H1 (cell line): ENCODE measurements around the gene TJP3. TPM values are rescaled to one million over a fixed set of nuclear protein-coding genes. Genes with fewer than 3 reads are reported as not detected.
A peak's percentile ranks its signal among the peaks of the same experiment; 100 is the strongest.

Experiments
- CTCF ChIA-PET: fragments of 300-600 bp; sonication (Branson Sonifier 250); formaldehyde crosslinking; loops from one replicate; lab custom pipeline; 2021; ENCODE audit not compliant: partially characterized antibody; lab: Charles Lee
- POLR2A ChIA-PET: fragments of 300-600 bp; sonication (Branson Sonifier 250); formaldehyde crosslinking; loops from one replicate; lab custom pipeline; 2021; ENCODE audit warnings: inconsistent platforms; ENCODE audit not compliant: partially characterized antibody; lab: Charles Lee
- DNase-seq, 2 experiments: peaks; one replicate each; pipeline versions ENCODE4 v3.0.0 to v3.0.0-alpha.2; 2010 to 2022; ENCODE audit warnings: low spot score in 2 of 2, low read depth in 1 of 2, mixed read lengths in 1 of 2
- FAIRE-seq: peaks from 2 replicates; lab custom pipeline; 2011; peaks lifted over from hg19 to GRCh38; lab: Jason Lieb, UNC
- H2AFZ ChIP-seq: 2 replicates; pipeline ENCODE4 v1.8.1; 2012; ENCODE audit warnings: low read length, inconsistent platforms
- H2AK5ac ChIP-seq: 2 replicates; pipeline ENCODE4 v1.6.1; 2013; ENCODE audit warnings: low read depth, low read length
- H2BK120ac ChIP-seq: replicated peaks from 2 replicates; pipeline ENCODE3; 2013; ENCODE audit warnings: low read depth, low read length, inconsistent platforms
- H2BK12ac ChIP-seq: 2 replicates; pipeline ENCODE4 v1.6.1; 2013; ENCODE audit warnings: low read depth, low read length
- H2BK15ac ChIP-seq: 2 replicates; pipeline ENCODE4 v1.6.1; 2013; ENCODE audit warnings: low read length
- H2BK20ac ChIP-seq: 2 replicates; pipeline ENCODE4 v1.6.1; 2013; ENCODE audit warnings: low read length
- H2BK5ac ChIP-seq: 2 replicates; pipeline ENCODE4 v1.6.1; 2013; ENCODE audit warnings: low read depth, low read length
- H3K14ac ChIP-seq: 2 replicates; pipeline ENCODE4 v1.6.1; 2013; ENCODE audit warnings: inconsistent platforms; ENCODE audit not compliant: insufficient read length
- H3K18ac ChIP-seq: 2 replicates; pipeline ENCODE4 v1.6.1; 2013; ENCODE audit warnings: low read length; ENCODE audit errors: extremely low read depth
- H3K23ac ChIP-seq: 2 replicates; pipeline ENCODE4 v1.6.1; 2013; ENCODE audit warnings: inconsistent platforms; ENCODE audit not compliant: insufficient read length
- H3K23me2 ChIP-seq: 2 replicates; pipeline ENCODE4 v1.6.1; 2013; ENCODE audit warnings: low read depth, low read length
- H3K27ac ChIP-seq: 2 replicates; pipeline ENCODE4 v1.6.1; 2011; ENCODE audit warnings: low read depth, low read length, inconsistent platforms
- H3K27me3 ChIP-seq, 4 experiments: replicated peaks in 1 of 4; 1 replicate in 1 of 4; 2 replicates in 3 of 4; pipeline versions ENCODE4 v1.6.1 to v1.8.1; 2011 to 2013; ENCODE audit warnings: low read length in 3 of 4, mild to moderate bottlenecking in 3 of 4, inconsistent platforms in 2 of 4, mixed read lengths in 2 of 4, moderate library complexity in 1 of 4; ENCODE audit not compliant: control insufficient read depth in 3 of 4, insufficient read depth in 3 of 4; ENCODE audit errors: extremely low read depth in 1 of 4
- H3K36me3 ChIP-seq, 4 experiments: 2 replicates each; pipeline versions ENCODE4 v1.6.1 to v1.8.1; 2011 to 2013; ENCODE audit warnings: mild to moderate bottlenecking in 4 of 4, low read length in 3 of 4, moderate library complexity in 2 of 4, control low read depth in 1 of 4, inconsistent platforms in 1 of 4; ENCODE audit not compliant: insufficient read depth in 4 of 4, control insufficient read depth in 2 of 4
- H3K4ac ChIP-seq: replicated peaks from 2 replicates; pipeline ENCODE3; 2013; ENCODE audit warnings: low read length, low read depth, mixed read lengths, inconsistent platforms; ENCODE audit not compliant: insufficient read length
- H3K4me1 ChIP-seq, 4 experiments: replicated peaks in 1 of 4; 1 replicate in 1 of 4; 2 replicates in 3 of 4; pipeline versions ENCODE4 v1.6.1 to v1.8.1; 2011 to 2013; ENCODE audit warnings: low read length in 3 of 4, inconsistent platforms in 2 of 4, mixed read lengths in 1 of 4; ENCODE audit not compliant: insufficient read depth in 4 of 4, control insufficient read depth in 3 of 4
- H3K4me2 ChIP-seq, 2 experiments: 2 replicates each; pipeline versions ENCODE4 v1.6.1 to v1.8.1; 2011 to 2013; ENCODE audit warnings: low read depth in 2 of 2, low read length in 2 of 2, control low read depth in 1 of 2, inconsistent platforms in 1 of 2, mild to moderate bottlenecking in 1 of 2; ENCODE audit not compliant: insufficient read depth in 1 of 2
- H3K4me3 ChIP-seq, 4 experiments: fragments of 200-600, 300-600 bp in 1 of 4; sonication (generic), shearing (Covaris generic), sonication (Bioruptor Twin) in 1 of 4; 2 replicates each; pipeline versions ENCODE4 v1.5.1 to v1.8.1; 2011 to 2016; ENCODE audit warnings: low read length in 4 of 4, low read depth in 3 of 4, control low read depth in 2 of 4, inconsistent platforms in 2 of 4, mild to moderate bottlenecking in 2 of 4, mixed read lengths in 1 of 4, moderate library complexity in 1 of 4; ENCODE audit not compliant: insufficient read depth in 2 of 4; ENCODE audit errors: extremely low read depth in 1 of 4
- H3K56ac ChIP-seq: replicated peaks from 2 replicates; pipeline ENCODE3; 2013; ENCODE audit warnings: low read depth, mild to moderate bottlenecking, mixed read lengths, low read length, inconsistent platforms; ENCODE audit not compliant: insufficient read length
- H3K79me1 ChIP-seq: 2 replicates; pipeline ENCODE4 v1.6.1; 2013; ENCODE audit warnings: low read depth, low read length, control low read depth
- H3K79me2 ChIP-seq, 2 experiments: 2 replicates each; pipeline versions ENCODE4 v1.6.1 to v1.8.1; 2012 to 2013; ENCODE audit warnings: low read length in 2 of 2, mild to moderate bottlenecking in 2 of 2, inconsistent platforms in 1 of 2; ENCODE audit not compliant: insufficient read depth in 2 of 2, control insufficient read depth in 1 of 2
- H3K9ac ChIP-seq, 4 experiments: replicated peaks in 1 of 4; 1 replicate in 1 of 4; 2 replicates in 3 of 4; pipeline versions ENCODE4 v1.6.1 to v1.8.1; 2011 to 2013; ENCODE audit warnings: low read depth in 3 of 4, low read length in 3 of 4, control low read depth in 2 of 4, mild to moderate bottlenecking in 2 of 4, moderate library complexity in 2 of 4, inconsistent platforms in 1 of 4; ENCODE audit errors: extremely low read depth in 1 of 4
- H3K9me3 ChIP-seq, 2 experiments: 2 replicates each; pipeline versions ENCODE4 v1.6.1 to v1.8.1; 2012 to 2013; ENCODE audit warnings: mild to moderate bottlenecking in 2 of 2, moderate library complexity in 2 of 2, control low read depth in 1 of 2, inconsistent platforms in 1 of 2, low read depth in 1 of 2, low read length in 1 of 2, mixed read lengths in 1 of 2; ENCODE audit not compliant: insufficient read depth in 2 of 2
- H4K20me1 ChIP-seq, 2 experiments: replicated peaks in 1 of 2; 2 replicates each; pipeline versions ENCODE3 to v1.8.1; 2011 to 2013; ENCODE audit warnings: inconsistent platforms in 2 of 2, low read length in 2 of 2, mild to moderate bottlenecking in 1 of 2; ENCODE audit not compliant: insufficient read depth in 2 of 2, control insufficient read depth in 1 of 2
- H4K5ac ChIP-seq: 2 replicates; pipeline ENCODE4 v1.6.1; 2013; ENCODE audit warnings: low read length, low read depth, mixed read lengths, inconsistent platforms; ENCODE audit not compliant: insufficient read length
- H4K8ac ChIP-seq: 2 replicates; pipeline ENCODE4 v1.8.0; 2013; ENCODE audit warnings: mild to moderate bottlenecking, moderate library complexity, low read length, inconsistent platforms; ENCODE audit not compliant: insufficient read depth; ENCODE audit errors: extremely low read depth
- H4K91ac ChIP-seq: replicated peaks from 2 replicates; pipeline ENCODE3; 2013; ENCODE audit warnings: low read length, mixed read lengths, inconsistent platforms; ENCODE audit not compliant: insufficient read length
- ATF2 ChIP-seq: IDR thresholded peaks from 2 replicates; pipeline ENCODE4 v1.6.1; 2012; ENCODE audit warnings: low read length, inconsistent platforms
- ATF3 ChIP-seq: IDR thresholded peaks from 2 replicates; pipeline ENCODE4 v1.6.1; 2011; ENCODE audit warnings: low read depth, mild to moderate bottlenecking, low read length; ENCODE audit not compliant: insufficient read depth
- BRCA1 ChIP-seq: IDR thresholded peaks from 2 replicates; pipeline ENCODE4 v1.6.1; 2012; ENCODE audit warnings: low read depth, low read length, improper control_type of control experiment
- FOSL1 ChIP-seq: IDR thresholded peaks from 2 replicates; pipeline ENCODE4 v1.6.1; 2011; ENCODE audit warnings: mild to moderate bottlenecking, low read depth, low read length, moderate library complexity; ENCODE audit not compliant: insufficient read depth
- POLR2A ChIP-seq, 2 experiments: IDR thresholded peaks; 1 replicate in 1 of 2; 2 replicates in 1 of 2; pipeline ENCODE4 v1.6.1; 2011; ENCODE audit warnings: low read depth in 2 of 2, low read length in 2 of 2, mild to moderate bottlenecking in 2 of 2; ENCODE audit errors: control extremely low read depth in 1 of 2
- SIN3A ChIP-seq, 2 experiments: IDR thresholded peaks in 1 of 2; conservative IDR thresholded peaks in 1 of 2; 2 replicates each; pipeline ENCODE4 v1.6.1; 2011 to 2012; ENCODE audit warnings: low read length in 2 of 2, improper control_type of control experiment in 1 of 2, low read depth in 1 of 2, mild to moderate bottlenecking in 1 of 2
- SP1 ChIP-seq: IDR thresholded peaks from 2 replicates; pipeline ENCODE4 v1.6.1; 2011; ENCODE audit warnings: low read depth, low read length
- ZNF274 ChIP-seq: IDR thresholded peaks from 2 replicates; pipeline ENCODE4 v1.7.0; 2012; ENCODE audit warnings: low read length, borderline replicate concordance; ENCODE audit errors: extremely low read depth
- WGBS, 2 experiments: shearing (Covaris generic) in 1 of 2; methylation state at CpG; one replicate each; pipeline versions ENCODE4 v1.1.6 to v1.1.7; 2013 to 2015; ENCODE audit warnings: low lambda C conversion rate in 2 of 2, mixed read lengths in 2 of 2, inconsistent platforms in 1 of 2, low coverage in 1 of 2, missing lambda C conversion rate in 1 of 2; ENCODE audit not compliant: insufficient replicate concordance in 2 of 2, insufficient coverage in 1 of 2, insufficient read length in 1 of 2; ENCODE audit errors: extremely low coverage in 1 of 2, missing lambda C conversion rate in 1 of 2; 5-methylcytosine and 5-hydroxymethylcytosine counted together
- polyA plus RNA-seq, 7 experiments: library from polyadenylated mRNA; depleted of rRNA in 3 of 7; stranded (reverse) in 5 of 7; unstranded in 2 of 7; fragments of >200 nt in 5 of 7; fragments of 200-250 nt in 2 of 7; gene quantifications; 1 replicate in 5 of 7; 2 replicates in 1 of 7; 4 replicates in 1 of 7; pipeline versions ENCODE4 v1.2.1 to v1.2.3, GENCODE V29; 2011 to 2013; ENCODE audit warnings: missing spikeins in 2 of 7, mixed read lengths in 2 of 7
- total RNA-seq: library from RNA; stranded (reverse); fragmentation: NEBNext Ultra II Directional; extraction: Animal tissue kit (Norgen Biotek cat#: 25700); gene quantifications from 2 replicates; pipeline ENCODE4 v1.2.1, GENCODE V29; 2021

Gene TJP3
- total and polyA plus RNA-seq, 2 of the 8 experiments (the other 6 are each of a cell fraction or from before 2014, with no cell fraction given): 17.1 to 26.1 TPM

- Histone ChIP-seq H2AK5ac (peak overlapping the region; percentile 54; the same call in 1 of the 2 replicates), H3K23ac (no peak overlapping the region), H4K20me1 (no peaks in the 10 kb centered on the region), H3K27ac (no peak overlapping the region), H2BK5ac (no peak overlapping the region), H3K4me3 (no peak overlapping the region), H3K4ac (no peak overlapping the region), H3K79me2 (no peaks in the 10 kb centered on the region), H3K9ac (no peak overlapping the region), H3K14ac (no peak overlapping the region), H4K91ac (no peak overlapping the region), H3K4me1 (peaks cover 0 to 9% (median 1%) of the 10 kb centered on the region in 4 experiments; a peak in 3 of 7 replicates), H2AFZ (no peak overlapping the region), H3K9me3 (peaks cover 17 to 22% of the 10 kb centered on the region in 2 experiments), H4K8ac (peak overlapping the region; percentile 68; the same call in 1 of the 2 replicates), H3K56ac (no peak overlapping the region), H2BK20ac (no peak overlapping the region), H4K5ac (no peak overlapping the region), H3K36me3 (peaks cover 0 to 14% (median 3%) of the 10 kb centered on the region in 4 experiments; a peak in 2 of 8 replicates), H2BK120ac (no peak overlapping the region), H3K4me2 (no peak overlapping the region), H3K18ac (no peak overlapping the region), H3K23me2 (peaks cover 7% of the 10 kb centered on the region; the same call in 1 of the 2 replicates), H2BK15ac (0 out of 2 replicates have a peak overlapping the region, but pooled peaks have one; percentile 16), H2BK12ac (no peak overlapping the region), H3K27me3 (peaks cover 0 to 17% (median 7%) of the 10 kb centered on the region in 4 experiments; a peak in 6 of 7 replicates), H3K79me1 (no peaks in the 10 kb centered on the region)
- no peak for FAIRE-seq
- peak in 1 of 2 experiments; percentile 79 for DNase-seq
- WGBS, 2 experiments: 80% methylated on average over 43 of the region's 49 CpGs; no CpG with 5 or more reads in 1 of the 2 experiments
- POLR2A ChIA-PET: interaction anchor here (0.8 to 4.4 kb wide), 7 partner anchors 9 to 202 kb away, joined by 3 to 19 read pairs (median 5); partner anchors contain the start of genes APBA3, EEF2, MRPL54 and NMRK2
- CTCF ChIA-PET: interaction anchor here (0.6 to 2.4 kb wide), 25 partner anchors 9 to 209 kb away, joined by 3 to 17 read pairs (median 4); partner anchors contain the start of genes MRPL54 and RAX2
- TF ChIP-seq FOSL1 (no peak), ATF3 (0 out of 2 replicates have a peak, but pooled peaks have one; percentile 8), POLR2A (IDR thresholded peaks at IDR 0.05; ENCODE audit: control extremely low read depth in 1 of 2, low read depth in 2 of 2, low read length in 2 of 2) (no peak), SP1 (no peak), BRCA1 (no peak), ATF2 (peak; percentile 54; the same call in 1 of the 2 replicates), ZNF274 (no peak), SIN3A (conservative IDR thresholded peaks at IDR 0.05 in 1 of 2, IDR thresholded peaks at IDR 0.05 in 1 of 2; ENCODE audit: low read depth in 1 of 2, low read length in 2 of 2) (no peak)
Observed at GRCh38 chr19:3783660-3784584, 75.7 kb downstream of the TJP3 start.
